GM13977 (cell line): Measurements from ENCODE around the gene EXOC6B.

Experiments used
- DNase-seq: peaks from one replicate; pipeline ENCODE4 v3.0.0; 2012; ENCODE audit warnings: low spot score
- CTCF ChIP-seq: IDR thresholded peaks from 2 replicates; pipeline ENCODE4 v1.5.1; 2012; ENCODE audit warnings: mild to moderate bottlenecking, control low read depth; ENCODE audit not compliant: insufficient read depth; ENCODE audit errors: extremely low read depth, missing control alignments
- in situ Hi-C: fragments of 300-500 bp; cut with MboI; formaldehyde crosslinking; loops from one replicate; pipeline ENCODE4 v1.12.0; 2022; ENCODE audit warnings: low sequenced_read_pairs, low pct_unique_long_range_greater_than_20kb, mixed read lengths, inconsistent platforms; ENCODE audit not compliant: unreplicated experiment

The EXOC6B gene

GRCh38 chr2:72813841-72814240, 12.0 kb downstream of the EXOC6B start:
- no peak for TF ChIP-seq CTCF
- in situ Hi-C loops: no loop called here
- DNase-seq: no peak

GRCh38 chr2:72810165-72810564, 15.7 kb downstream of the EXOC6B start:
- DNase-seq: no peak
- in situ Hi-C loops: no loop called here
- no peak for TF ChIP-seq CTCF

GRCh38 chr2:72809095-72809494, 16.7 kb downstream of the EXOC6B start:
- no peak for TF ChIP-seq CTCF
- no peak for DNase-seq
- in situ Hi-C loops: no loop called here

- TF ChIP-seq CTCF: no peak
- in situ Hi-C loops: no loop called here
- DNase-seq: no peak
Observed at GRCh38 chr2:72806280-72806945, 19.4 kb downstream of the EXOC6B start.

- DNase-seq: no peak
- in situ Hi-C loops: no loop called here
- no peak for TF ChIP-seq CTCF
Observed at GRCh38 chr2:72803626-72804320, 22.1 kb downstream of the EXOC6B start.

GRCh38 chr2:72803151-72803550, 22.7 kb downstream of the EXOC6B start:
- in situ Hi-C loops: no loop called here
- no peak for TF ChIP-seq CTCF
- no peak for DNase-seq
